PFSK-1 (cell line): ENCODE data around the gene CAMK4.

Experiments used
- POLR2AphosphoS5 ChIP-seq: IDR thresholded peaks from 2 replicates; pipeline ENCODE4 v1.6.1; 2012; ENCODE audit warnings: low read depth, mild to moderate bottlenecking, control low read depth, low read length, moderate library complexity
- SIN3A ChIP-seq: IDR thresholded peaks from 2 replicates; pipeline ENCODE4 v1.6.1; 2012; ENCODE audit warnings: mild to moderate bottlenecking, low read length, moderate library complexity, borderline replicate concordance; ENCODE audit not compliant: insufficient read depth
- TAF1 ChIP-seq: IDR thresholded peaks from 2 replicates; pipeline ENCODE4 v1.6.1; 2012; ENCODE audit warnings: low read length, control low read depth, borderline replicate concordance; ENCODE audit not compliant: insufficient read depth
- TF ChIP-seq, protein P1 (sequence below), 2 experiments: IDR thresholded peaks; 2 replicates each; pipeline versions ENCODE4 v1.6.1 to v1.8.0; 2011 to 2012; ENCODE audit warnings: low read depth in 2 of 2, low read length in 2 of 2, control low read depth in 1 of 2, inconsistent platforms in 1 of 2, mild to moderate bottlenecking in 1 of 2, moderate library complexity in 1 of 2; ENCODE audit not compliant: insufficient read depth in 1 of 2

DNA sequence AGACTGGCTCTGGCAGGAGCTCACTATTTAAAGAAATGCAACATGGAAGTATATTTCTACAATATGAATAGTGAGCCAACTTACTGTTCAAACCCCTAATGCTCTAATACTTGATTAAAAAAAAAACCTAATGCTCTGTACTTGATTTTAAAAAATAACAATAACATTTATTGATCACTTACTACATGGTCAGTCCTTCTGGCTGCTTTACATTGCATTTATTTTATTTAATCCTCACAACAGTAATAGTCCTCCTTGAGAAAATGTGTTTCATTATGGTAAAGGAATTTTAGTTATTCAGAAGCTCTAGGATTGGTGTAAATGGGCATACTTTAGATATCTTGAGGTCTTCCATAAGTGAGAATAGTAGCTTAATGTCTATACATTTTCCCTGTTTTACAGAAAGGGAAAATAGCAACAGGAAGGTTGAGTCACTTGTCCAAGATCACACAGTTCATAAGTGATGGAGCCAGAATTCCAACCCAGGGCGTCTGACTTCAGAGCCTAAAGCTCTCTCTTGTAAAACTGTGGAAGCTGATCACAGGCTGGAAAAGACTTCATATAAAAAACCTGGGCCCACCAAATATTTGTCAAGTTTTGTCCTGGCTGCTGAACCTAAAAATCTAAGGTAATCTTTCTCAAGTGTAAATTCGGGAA is 287.1 kb downstream of the CAMK4 start:
- TF ChIP-seq TAF1 (no peak), SIN3A (no peak), POLR2AphosphoS5 (no peak)
- TF ChIP-seq, protein P1, sequence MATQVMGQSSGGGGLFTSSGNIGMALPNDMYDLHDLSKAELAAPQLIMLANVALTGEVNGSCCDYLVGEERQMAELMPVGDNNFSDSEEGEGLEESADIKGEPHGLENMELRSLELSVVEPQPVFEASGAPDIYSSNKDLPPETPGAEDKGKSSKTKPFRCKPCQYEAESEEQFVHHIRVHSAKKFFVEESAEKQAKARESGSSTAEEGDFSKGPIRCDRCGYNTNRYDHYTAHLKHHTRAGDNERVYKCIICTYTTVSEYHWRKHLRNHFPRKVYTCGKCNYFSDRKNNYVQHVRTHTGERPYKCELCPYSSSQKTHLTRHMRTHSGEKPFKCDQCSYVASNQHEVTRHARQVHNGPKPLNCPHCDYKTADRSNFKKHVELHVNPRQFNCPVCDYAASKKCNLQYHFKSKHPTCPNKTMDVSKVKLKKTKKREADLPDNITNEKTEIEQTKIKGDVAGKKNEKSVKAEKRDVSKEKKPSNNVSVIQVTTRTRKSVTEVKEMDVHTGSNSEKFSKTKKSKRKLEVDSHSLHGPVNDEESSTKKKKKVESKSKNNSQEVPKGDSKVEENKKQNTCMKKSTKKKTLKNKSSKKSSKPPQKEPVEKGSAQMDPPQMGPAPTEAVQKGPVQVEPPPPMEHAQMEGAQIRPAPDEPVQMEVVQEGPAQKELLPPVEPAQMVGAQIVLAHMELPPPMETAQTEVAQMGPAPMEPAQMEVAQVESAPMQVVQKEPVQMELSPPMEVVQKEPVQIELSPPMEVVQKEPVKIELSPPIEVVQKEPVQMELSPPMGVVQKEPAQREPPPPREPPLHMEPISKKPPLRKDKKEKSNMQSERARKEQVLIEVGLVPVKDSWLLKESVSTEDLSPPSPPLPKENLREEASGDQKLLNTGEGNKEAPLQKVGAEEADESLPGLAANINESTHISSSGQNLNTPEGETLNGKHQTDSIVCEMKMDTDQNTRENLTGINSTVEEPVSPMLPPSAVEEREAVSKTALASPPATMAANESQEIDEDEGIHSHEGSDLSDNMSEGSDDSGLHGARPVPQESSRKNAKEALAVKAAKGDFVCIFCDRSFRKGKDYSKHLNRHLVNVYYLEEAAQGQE (IDR thresholded peaks at IDR 0.05; ENCODE audit: insufficient read depth in 1 of 2, low read depth in 2 of 2, low read length in 2 of 2): no peak
